LNCaP clone FGC (cell line): ENCODE measurements around the gene CCDC9.

Experiments
- DNase-seq: peaks from one replicate; pipeline ENCODE4 v3.0.0-alpha.2; 2011; ENCODE audit warnings: low read depth
- H3K4me3 ChIP-seq: 2 replicates; pipeline ENCODE4 v1.5.1; 2011; ENCODE audit warnings: mild to moderate bottlenecking, low read depth, low read length, control low read depth
- CTCF ChIP-seq: IDR thresholded peaks from 2 replicates; pipeline ENCODE4 v1.5.1; 2012; ENCODE audit warnings: mild to moderate bottlenecking; ENCODE audit not compliant: control insufficient read depth, insufficient read depth; ENCODE audit errors: extremely low read depth

The CCDC9 gene

GRCh38 chr19:47306303-47306702 is 50.0 kb downstream of the CCDC9 start:
- DNase-seq: no peak
- no peak overlapping the region for H3K4me3 ChIP-seq
- TF ChIP-seq CTCF: no peak

- no peak overlapping the region for H3K4me3 ChIP-seq
- DNase-seq: no peak
- TF ChIP-seq CTCF: no peak
These were observed 52.7 kb downstream of the CCDC9 start for GRCh38 chr19:47309038-47309437.

- H3K4me3 ChIP-seq: no peak within 1 kb of the TSS
- no peak for TF ChIP-seq CTCF
- DNase-seq: no peak
These were observed 53.3 kb downstream of the CCDC9 start, which contains the start of gene C5AR1 for GRCh38 chr19:47309608-47310007. Gene C5AR1, plus strand, starts transcription at chr19:47309861. Its CDS starts 35 bp downstream, at chr19:47309896.

DNA sequence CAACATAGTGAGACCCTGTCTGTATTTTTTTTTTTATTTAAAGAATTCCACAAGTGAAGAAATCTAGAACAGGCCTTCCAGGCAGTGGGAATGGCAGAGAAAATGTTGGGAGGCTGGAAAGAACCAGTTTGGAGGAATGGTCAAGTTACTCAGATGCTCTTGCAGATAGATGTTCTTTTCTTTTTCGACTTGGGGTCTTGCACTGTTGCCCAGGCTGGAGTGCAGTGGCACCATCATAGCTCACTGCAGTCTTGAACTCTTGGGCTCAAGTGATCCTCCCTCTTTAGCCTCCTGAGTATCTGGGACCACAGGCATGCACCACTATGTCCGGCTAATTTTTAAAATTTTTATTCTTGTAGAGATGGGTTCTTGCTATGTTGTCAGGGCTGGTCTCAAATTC is 54.0 kb downstream of the CCDC9 start:
- DNase-seq: no peak
- TF ChIP-seq CTCF: no peak
- H3K4me3 ChIP-seq: no peak overlapping the region

DNA sequence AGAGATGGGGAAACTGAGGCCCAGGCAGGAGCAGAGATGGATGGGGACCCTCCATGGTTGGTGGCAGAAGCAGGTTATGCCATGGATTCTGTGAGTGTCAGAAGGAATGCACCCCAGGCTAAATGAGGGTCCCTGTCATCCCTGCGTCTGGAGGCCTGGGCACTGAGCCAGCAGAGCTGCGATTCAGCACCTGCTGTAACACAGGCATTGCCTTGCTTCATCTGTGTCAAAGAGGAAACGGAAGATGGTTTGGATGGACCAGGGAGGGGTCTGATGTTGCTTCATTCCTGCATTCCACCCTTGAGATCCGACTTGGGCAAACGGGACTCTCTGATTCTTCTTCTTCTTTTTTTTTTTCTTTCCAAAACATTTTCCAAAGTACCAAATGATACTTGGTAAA is 54.5 kb downstream of the CCDC9 start:
- DNase-seq: no peak
- no peak overlapping the region for H3K4me3 ChIP-seq
- no peak for TF ChIP-seq CTCF

- TF ChIP-seq CTCF: no peak
- DNase-seq: no peak
- no peak overlapping the region for H3K4me3 ChIP-seq
These were observed 56.2 kb downstream of the CCDC9 start for GRCh38 chr19:47312366-47313006.

GRCh38 chr19:47313754-47314295 is 57.5 kb downstream of the CCDC9 start:
- H3K4me3 ChIP-seq: no peak overlapping the region

More at GRCh38 chr19:47313754-47314295, 57.5 kb downstream of the CCDC9 start:
- TF ChIP-seq CTCF: no peak
- no peak for DNase-seq
